ENCODE results near the gene ABHD15. TPM values are rescaled to one million over a fixed set of nuclear protein-coding genes. Genes with fewer than 3 reads are reported as not detected.

The ABHD15 gene
- total and polyA plus RNA-seq, 2 donors (not counting 1 experiment from before 2014, with no cell fraction given) = 10.9 to 44.1 TPM

DNA sequence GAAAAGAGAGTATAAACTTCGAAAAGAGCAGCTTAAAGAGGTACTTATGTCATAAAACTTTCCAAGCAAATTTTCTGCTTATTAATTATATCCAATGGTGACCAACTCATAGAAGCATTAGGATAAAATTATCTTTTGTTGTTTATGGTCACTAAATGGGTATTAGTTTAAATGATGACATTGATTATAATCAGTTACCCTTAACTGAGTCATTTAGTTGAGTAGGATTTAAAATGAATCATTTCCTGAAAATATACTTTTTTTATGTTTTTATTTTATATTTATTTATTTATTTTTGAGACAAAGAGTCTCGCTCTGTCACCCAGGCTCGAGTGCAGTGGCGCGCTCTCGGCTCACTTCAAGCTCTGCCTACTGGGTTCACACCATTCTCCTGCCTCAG, 55.9 kb downstream of the ABHD15 start:
- DNase-seq (no peak), ATAC-seq (ENCODE audit: low read depth) (no peak)
- peaks cover 3% of the 10 kb centered on the region for H3K79me2 ChIP-seq (ENCODE audit: control insufficient read depth, insufficient read depth, low read length)
- H2AFZ ChIP-seq (ENCODE audit: insufficient read depth, low read depth, low read length, poor library complexity, severe bottlenecking) = no peak overlapping the region
- H3K27ac Mint-ChIP-seq = no peak overlapping the region
- H3K27me3 ChIP-seq (replicated peaks in 1 of 4; ENCODE audit: control extremely low read depth in 1 of 4, control insufficient read depth in 3 of 4, insufficient read depth in 4 of 4, low read length in 3 of 4) = no peaks in the 10 kb centered on the region
- H4K20me1 ChIP-seq (ENCODE audit: control insufficient read depth, insufficient read depth, low read length, poor library complexity, severe bottlenecking) = no peaks in the 10 kb centered on the region
- no peaks in the 10 kb centered on the region for H3K4me1 ChIP-seq (ENCODE audit: control insufficient read depth in 2 of 2, insufficient read depth in 2 of 2, low read length in 2 of 2)
- CTCF ChIA-PET = interaction anchor here (1.5 kb wide), 1 partner anchor 26 kb away, joined by 3 read pairs; no protein-coding TSS in a partner anchor
- H3K36me3 ChIP-seq (replicated peaks in 1 of 2; ENCODE audit: control extremely low read depth in 1 of 2, control insufficient read depth in 1 of 2, extremely low read depth in 1 of 2, insufficient read depth in 2 of 2, low read length in 1 of 2) = peaks cover 23 to 52% of the 10 kb centered on the region in 2 experiments
- 100% methylated on average over 3 of the region's 6 CpGs for WGBS (ENCODE audit: insufficient coverage)
- H3K4me2 ChIP-seq (replicated peaks; ENCODE audit: low read depth, low read length, poor library complexity, severe bottlenecking) = no peak overlapping the region
- no peak overlapping the region for H3K27ac ChIP-seq (ENCODE audit: low read length in 2 of 2)
- no peak overlapping the region for H3K4me3 Mint-ChIP-seq
- no peaks in the 10 kb centered on the region for H3K9me3 ChIP-seq (ENCODE audit: control extremely low read depth in 1 of 3, control insufficient read depth in 2 of 3, insufficient read depth in 1 of 3, low read length in 2 of 3)
- no peaks in the 10 kb centered on the region for H3K27me3 Mint-ChIP-seq
- no peak overlapping the region for H3K4me3 ChIP-seq (ENCODE audit: control extremely low read depth in 1 of 5, extremely low read depth in 1 of 5, insufficient read depth in 1 of 5, low read depth in 2 of 5, low read length in 4 of 5)
- H3K4me1 Mint-ChIP-seq = no peaks in the 10 kb centered on the region
- no peak overlapping the region for H3K9ac ChIP-seq (ENCODE audit: low read length)
- no peak for TF ChIP-seq EZH2 (IDR thresholded peaks at IDR 0.05; ENCODE audit: borderline replicate concordance, insufficient read depth, low read depth, low read length, poor library complexity, severe bottlenecking)
- TF ChIP-seq, protein P1, sequence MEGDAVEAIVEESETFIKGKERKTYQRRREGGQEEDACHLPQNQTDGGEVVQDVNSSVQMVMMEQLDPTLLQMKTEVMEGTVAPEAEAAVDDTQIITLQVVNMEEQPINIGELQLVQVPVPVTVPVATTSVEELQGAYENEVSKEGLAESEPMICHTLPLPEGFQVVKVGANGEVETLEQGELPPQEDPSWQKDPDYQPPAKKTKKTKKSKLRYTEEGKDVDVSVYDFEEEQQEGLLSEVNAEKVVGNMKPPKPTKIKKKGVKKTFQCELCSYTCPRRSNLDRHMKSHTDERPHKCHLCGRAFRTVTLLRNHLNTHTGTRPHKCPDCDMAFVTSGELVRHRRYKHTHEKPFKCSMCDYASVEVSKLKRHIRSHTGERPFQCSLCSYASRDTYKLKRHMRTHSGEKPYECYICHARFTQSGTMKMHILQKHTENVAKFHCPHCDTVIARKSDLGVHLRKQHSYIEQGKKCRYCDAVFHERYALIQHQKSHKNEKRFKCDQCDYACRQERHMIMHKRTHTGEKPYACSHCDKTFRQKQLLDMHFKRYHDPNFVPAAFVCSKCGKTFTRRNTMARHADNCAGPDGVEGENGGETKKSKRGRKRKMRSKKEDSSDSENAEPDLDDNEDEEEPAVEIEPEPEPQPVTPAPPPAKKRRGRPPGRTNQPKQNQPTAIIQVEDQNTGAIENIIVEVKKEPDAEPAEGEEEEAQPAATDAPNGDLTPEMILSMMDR (IDR thresholded peaks at IDR 0.05) = no peak
- H3K9me3 Mint-ChIP-seq (ENCODE audit: insufficient read depth) = no peaks in the 10 kb centered on the region
- intact Hi-C loops (cut with micrococcal nuclease) = no loop called here
- POLR2A ChIA-PET = no interaction called here

Other genes with a start within 250 kb of the ABHD15 start
- 78.8 and 80.7 TPM in 2 replicates for gene TAOK1, start 176.7 kb downstream of the ABHD15 start, total RNA-seq
- gene TAOK1, start 176.7 kb downstream of the ABHD15 start, polyA plus RNA-seq = 8.9 and 9.8 TPM in 2 replicates
- gene TP53I13, start 1.7 kb upstream of the ABHD15 start, total RNA-seq = 220 and 224 TPM in 2 replicates
- 271 and 287 TPM in 2 replicates for gene TP53I13, start 1.7 kb upstream of the ABHD15 start, polyA plus RNA-seq
- gene GIT1, start 22.6 kb upstream of the ABHD15 start, total RNA-seq = 61.9 and 66.3 TPM in 2 replicates
- 40.8 and 49.3 TPM in 2 replicates for gene GIT1, start 22.6 kb upstream of the ABHD15 start, polyA plus RNA-seq
- 1.6 and 2.4 TPM in 2 replicates for gene ANKRD13B, start 26.1 kb upstream of the ABHD15 start, total RNA-seq
- gene ANKRD13B, start 26.1 kb upstream of the ABHD15 start, polyA plus RNA-seq = 2.8 and 4.2 TPM in 2 replicates
- gene CORO6, start 55.9 kb upstream of the ABHD15 start, total RNA-seq = 4.0 TPM in 2 replicates
- 1.1 and 1.4 TPM in 2 replicates for gene CORO6, start 55.9 kb upstream of the ABHD15 start, polyA plus RNA-seq

Measured in B cell (primary cell).